Kidney (tissue), 14 donors: Measurements from ENCODE around the gene OR52H1. TPM values are rescaled to one million over a fixed set of nuclear protein-coding genes. Genes with fewer than 3 reads are reported as not detected.

Source experiments
- DNase-seq, 5 donors: peaks; one replicate each; pipeline ENCODE4 v3.0.0-alpha.2; 2013 to 2020
- FAIRE-seq: peaks from 2 replicates; lab custom pipeline; 2012; peaks lifted over from hg19 to GRCh38; lab: Jason Lieb, UNC
- H3K27ac ChIP-seq, 2 donors: one replicate each; pipeline ENCODE4 v1.7.0; 2013; ENCODE audit warnings: low read depth in 2 of 2, low read length in 2 of 2, inconsistent platforms in 1 of 2
- H3K27me3 ChIP-seq: one replicate; pipeline ENCODE4 v1.7.1; 2013; ENCODE audit warnings: low read length, inconsistent platforms; ENCODE audit not compliant: control insufficient read depth, insufficient read depth
- H3K36me3 ChIP-seq, 3 donors: one replicate each; pipeline versions ENCODE4 v1.7.0 to v1.7.1; 2013; ENCODE audit warnings: low read length in 3 of 3, control low read depth in 1 of 3, inconsistent platforms in 1 of 3; ENCODE audit not compliant: insufficient read depth in 3 of 3, control insufficient read depth in 2 of 3
- H3K4me1 ChIP-seq, 3 donors: one replicate each; pipeline versions ENCODE4 v1.7.0 to v1.7.1; 2013; ENCODE audit warnings: low read length in 3 of 3, inconsistent platforms in 1 of 3, low read depth in 1 of 3; ENCODE audit not compliant: control insufficient read depth in 2 of 3, insufficient read depth in 2 of 3
- H3K4me3 ChIP-seq, 3 donors: one replicate each; pipeline versions ENCODE4 v1.7.0 to v1.8.1; 2013; ENCODE audit warnings: low read length in 3 of 3, control low read depth in 1 of 3, inconsistent platforms in 1 of 3
- H3K9ac ChIP-seq, 3 donors: one replicate each; pipeline versions ENCODE4 v1.7.0 to v1.7.1; 2013; ENCODE audit warnings: low read length in 3 of 3, control low read depth in 1 of 3, inconsistent platforms in 1 of 3
- H3K9me3 ChIP-seq, 3 donors: one replicate each; pipeline versions ENCODE4 v1.7.0 to v1.7.1; 2013; ENCODE audit warnings: low read length in 3 of 3, control low read depth in 1 of 3, inconsistent platforms in 1 of 3; ENCODE audit not compliant: control insufficient read depth in 2 of 3, insufficient read depth in 1 of 3
- CTCF ChIP-seq: IDR thresholded peaks from 3 replicates; pipeline ENCODE4 v1.5.1; 2012; ENCODE audit warnings: mild to moderate bottlenecking, moderate library complexity, borderline replicate concordance; ENCODE audit not compliant: insufficient read depth; ENCODE audit errors: extremely low read depth
- intact Hi-C: fragments of 100-400 bp; cut with DNase I; formaldehyde crosslinking; loops from one replicate; pipeline ENCODE4 v1.11.1; 2022
- polyA plus RNA-seq: library from polyadenylated mRNA; stranded (reverse); fragments of 350-450 nt; fragmentation: Illumina TruSeq; extraction: RNeasy Lipid Tissue Mini Kit (QIAGEN cat#74804); gene quantifications from one replicate; pipeline ENCODE4 v1.2.3, GENCODE V29; 2014; ENCODE audit warnings: low read depth, low replicate concordance; ENCODE audit not compliant: insufficient read depth
- total RNA-seq: library from RNA; stranded (reverse); fragmentation: NEBNext Ultra II Directional; extraction: Animal tissue kit (Norgen Biotek cat#: 25700); gene quantifications from one replicate; pipeline ENCODE4 v1.2.1, GENCODE V29; 2021
- donor health status: control.
- donor health status: control.
- donor health status: control.
- donor health status: control.
- donor health status: control.
- donor health status: DM: yes; HTN: yes; CAD: no.
- donor health status: Normal renal cell carcinoma (clear cell type).

The OR52H1 gene
- total and polyA plus RNA-seq, 2 donors from 2014 or later, result 0.57 TPM; not detected in 1

GRCh38 chr11:5574654-5575053 is 26.3 kb upstream of the OR52H1 start:
- DNase-seq (no peak), FAIRE-seq (no peak)
- no peaks in the 10 kb centered on the region for H3K36me3 ChIP-seq
- no peak for TF ChIP-seq CTCF
- no peak overlapping the region for H3K9ac ChIP-seq
- H3K27me3 ChIP-seq, result no peaks in the 10 kb centered on the region
- intact Hi-C loops, result no loop called here
- no peaks in the 10 kb centered on the region for H3K4me1 ChIP-seq
- no peaks in the 10 kb centered on the region for H3K9me3 ChIP-seq
- no peak overlapping the region for H3K27ac ChIP-seq
- no peak overlapping the region for H3K4me3 ChIP-seq

GRCh38 chr11:5564259-5565019 is 16.1 kb upstream of the OR52H1 start:
- DNase-seq (no peak), FAIRE-seq (no peak)
- H3K27ac ChIP-seq, result no peak overlapping the region
- no peak overlapping the region for H3K4me3 ChIP-seq
- intact Hi-C loops, result no loop called here
- no peaks in the 10 kb centered on the region for H3K27me3 ChIP-seq
- H3K36me3 ChIP-seq, result no peaks in the 10 kb centered on the region
- no peak overlapping the region for H3K9ac ChIP-seq
- H3K4me1 ChIP-seq, result no peaks in the 10 kb centered on the region
- TF ChIP-seq CTCF, result no peak
- no peaks in the 10 kb centered on the region for H3K9me3 ChIP-seq

GRCh38 chr11:5557751-5558150 is 9.4 kb upstream of the OR52H1 start:
- Histone ChIP-seq H3K27ac (no peak overlapping the region), H3K9me3 (no peaks in the 10 kb centered on the region), H3K4me3 (no peak overlapping the region), H3K9ac (no peak overlapping the region), H3K27me3 (no peaks in the 10 kb centered on the region), H3K36me3 (no peaks in the 10 kb centered on the region), H3K4me1 (no peaks in the 10 kb centered on the region)
- FAIRE-seq (peak; percentile 63), DNase-seq (no peak)
- TF ChIP-seq CTCF, result no peak
- intact Hi-C loops, result no loop called here
